OCI-LY7 (cell line): Measurements from ENCODE around the gene BARX1.

ENCODE experiments used
- CTCF ChIP-seq: fragments of 200-600 bp; sonication (generic); conservative IDR thresholded peaks from 2 replicates; pipeline ENCODE4 v1.5.1; 2014; ENCODE audit warnings: mild to moderate bottlenecking, antibody characterized with exemption, low read length, moderate library complexity, mixed read lengths
- EZH2phosphoT487 ChIP-seq: fragments of 200-600 bp; sonication (generic); IDR thresholded peaks from 2 replicates; pipeline ENCODE4 v1.6.1; 2018; ENCODE audit warnings: low read depth, borderline replicate concordance, mild to moderate bottlenecking, mixed run types, antibody characterized with exemption, low read length, moderate library complexity, mixed read lengths

GRCh38 chr9:93906195-93906880, 48.8 kb downstream of the BARX1 start:
- TF ChIP-seq CTCF (no peak), EZH2phosphoT487 (no peak)
